Osteoblast (primary cell): Measurements from ENCODE around the gene NR2E3. TPM values are rescaled to one million over a fixed set of nuclear protein-coding genes. Genes with fewer than 3 reads are reported as not detected.
A peak's percentile ranks its signal among the peaks of the same experiment; 100 is the strongest.

ENCODE experiments used
- DNase-seq: peaks from one replicate; pipeline ENCODE4 v3.0.0; 2011; ENCODE audit warnings: low spot score, mixed read lengths; ENCODE audit not compliant: insufficient read length; ENCODE audit errors: missing footprints
- H2AFZ ChIP-seq: 2 replicates; pipeline ENCODE4 v1.6.0; 2011; ENCODE audit warnings: mild to moderate bottlenecking, low read length
- H3K27ac ChIP-seq: 2 replicates; pipeline ENCODE4 v1.5.1; 2011; ENCODE audit warnings: mild to moderate bottlenecking, low read depth, low read length, moderate library complexity
- H3K27me3 ChIP-seq: 2 replicates; pipeline ENCODE4 v1.6.0; 2012; ENCODE audit warnings: mild to moderate bottlenecking, control low read depth, inconsistent platforms, low read length, moderate library complexity; ENCODE audit not compliant: insufficient read depth
- H3K36me3 ChIP-seq: 2 replicates; pipeline ENCODE4 v1.5.1; 2011; ENCODE audit warnings: mild to moderate bottlenecking, low read length, control low read depth, moderate library complexity; ENCODE audit not compliant: insufficient read depth
- H3K4me1 ChIP-seq: 2 replicates; pipeline ENCODE4 v1.5.1; 2011; ENCODE audit warnings: mild to moderate bottlenecking, low read length, control low read depth, moderate library complexity; ENCODE audit not compliant: insufficient read depth
- H3K4me2 ChIP-seq: 2 replicates; pipeline ENCODE4 v1.6.0; 2011; ENCODE audit warnings: mild to moderate bottlenecking, low read length; ENCODE audit not compliant: insufficient read depth
- H3K4me3 ChIP-seq: fragments of 200-600 bp; sonication (generic); 3 replicates; pipeline ENCODE4 v1.5.1; 2012; ENCODE audit warnings: mild to moderate bottlenecking, low read length, inconsistent platforms; ENCODE audit not compliant: insufficient read depth
- H3K79me2 ChIP-seq: 2 replicates; pipeline ENCODE4 v1.6.0; 2012; ENCODE audit warnings: mild to moderate bottlenecking, low read length, control low read depth, inconsistent platforms; ENCODE audit not compliant: insufficient read depth
- H3K9me3 ChIP-seq: 2 replicates; pipeline ENCODE4 v1.5.1; 2011; ENCODE audit warnings: low read depth, low read length, control low read depth
- H4K20me1 ChIP-seq: 2 replicates; pipeline ENCODE4 v1.6.0; 2012; ENCODE audit warnings: mild to moderate bottlenecking, low read length, control low read depth; ENCODE audit not compliant: insufficient read depth
- total RNA-seq: library from RNA; depleted of rRNA; stranded (reverse); fragments of >200 nt; gene quantifications from 2 replicates; pipeline ENCODE4 v1.2.3, GENCODE V29; 2012
- TF ChIP-seq, protein P1 (sequence below): IDR thresholded peaks from 2 replicates; pipeline ENCODE4 v1.5.1; 2011; ENCODE audit warnings: mild to moderate bottlenecking, low read depth, low read length, moderate library complexity; ENCODE audit errors: extremely low read depth

The NR2E3 gene
- total RNA-seq, 1 donor = under 0.01 TPM

DNA sequence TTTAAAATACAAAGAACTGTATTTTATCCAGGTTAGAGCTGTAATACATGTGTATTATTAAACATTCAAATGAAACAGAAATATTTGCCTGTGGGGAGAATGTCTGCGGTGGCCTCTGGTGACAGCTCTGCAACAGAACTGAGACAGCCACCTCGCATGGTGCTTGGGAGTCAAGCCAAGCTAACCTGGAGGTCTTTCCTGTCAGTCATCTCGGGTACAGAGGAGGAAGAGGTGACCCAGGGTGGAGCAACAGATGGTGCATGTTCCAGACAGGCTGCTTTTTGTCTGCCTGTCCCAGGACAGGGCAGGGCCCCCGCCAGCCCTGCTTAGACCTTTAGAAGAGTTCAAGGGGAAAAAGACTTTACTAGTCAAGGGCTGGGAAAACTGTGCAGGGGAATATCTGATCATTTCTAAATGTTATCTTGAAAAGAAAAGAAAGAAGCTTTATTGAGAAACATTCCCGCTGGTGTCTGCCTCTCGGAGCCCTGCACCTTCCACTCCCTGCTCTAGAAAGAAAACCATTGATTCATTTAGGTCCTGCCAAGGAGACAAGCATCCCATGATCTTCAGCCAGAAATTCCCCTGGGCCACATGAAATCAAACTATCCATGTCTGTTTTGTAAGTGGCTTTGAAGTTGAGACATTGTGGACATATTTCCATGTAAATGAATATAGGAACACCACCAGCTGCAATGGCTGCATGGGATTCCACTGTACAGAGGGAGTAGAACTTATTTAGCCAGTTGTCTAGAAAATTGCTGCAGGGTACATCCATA, 5.5 kb upstream of the NR2E3 start:
- H3K4me2 ChIP-seq = no peak overlapping the region
- H3K9me3 ChIP-seq = no peaks in the 10 kb centered on the region
- H3K27me3 ChIP-seq = peaks cover 6% of the 10 kb centered on the region
- peak; percentile 77 for DNase-seq
- H3K36me3 ChIP-seq = no peaks in the 10 kb centered on the region
- TF ChIP-seq, protein P1, sequence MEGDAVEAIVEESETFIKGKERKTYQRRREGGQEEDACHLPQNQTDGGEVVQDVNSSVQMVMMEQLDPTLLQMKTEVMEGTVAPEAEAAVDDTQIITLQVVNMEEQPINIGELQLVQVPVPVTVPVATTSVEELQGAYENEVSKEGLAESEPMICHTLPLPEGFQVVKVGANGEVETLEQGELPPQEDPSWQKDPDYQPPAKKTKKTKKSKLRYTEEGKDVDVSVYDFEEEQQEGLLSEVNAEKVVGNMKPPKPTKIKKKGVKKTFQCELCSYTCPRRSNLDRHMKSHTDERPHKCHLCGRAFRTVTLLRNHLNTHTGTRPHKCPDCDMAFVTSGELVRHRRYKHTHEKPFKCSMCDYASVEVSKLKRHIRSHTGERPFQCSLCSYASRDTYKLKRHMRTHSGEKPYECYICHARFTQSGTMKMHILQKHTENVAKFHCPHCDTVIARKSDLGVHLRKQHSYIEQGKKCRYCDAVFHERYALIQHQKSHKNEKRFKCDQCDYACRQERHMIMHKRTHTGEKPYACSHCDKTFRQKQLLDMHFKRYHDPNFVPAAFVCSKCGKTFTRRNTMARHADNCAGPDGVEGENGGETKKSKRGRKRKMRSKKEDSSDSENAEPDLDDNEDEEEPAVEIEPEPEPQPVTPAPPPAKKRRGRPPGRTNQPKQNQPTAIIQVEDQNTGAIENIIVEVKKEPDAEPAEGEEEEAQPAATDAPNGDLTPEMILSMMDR = no peak
- H3K79me2 ChIP-seq = no peaks in the 10 kb centered on the region
- peaks cover 17% of the 10 kb centered on the region for H3K4me1 ChIP-seq
- H4K20me1 ChIP-seq = no peaks in the 10 kb centered on the region
- no peak overlapping the region for H3K4me3 ChIP-seq
- H3K27ac ChIP-seq = no peak overlapping the region
- H2AFZ ChIP-seq = no peak overlapping the region

DNA sequence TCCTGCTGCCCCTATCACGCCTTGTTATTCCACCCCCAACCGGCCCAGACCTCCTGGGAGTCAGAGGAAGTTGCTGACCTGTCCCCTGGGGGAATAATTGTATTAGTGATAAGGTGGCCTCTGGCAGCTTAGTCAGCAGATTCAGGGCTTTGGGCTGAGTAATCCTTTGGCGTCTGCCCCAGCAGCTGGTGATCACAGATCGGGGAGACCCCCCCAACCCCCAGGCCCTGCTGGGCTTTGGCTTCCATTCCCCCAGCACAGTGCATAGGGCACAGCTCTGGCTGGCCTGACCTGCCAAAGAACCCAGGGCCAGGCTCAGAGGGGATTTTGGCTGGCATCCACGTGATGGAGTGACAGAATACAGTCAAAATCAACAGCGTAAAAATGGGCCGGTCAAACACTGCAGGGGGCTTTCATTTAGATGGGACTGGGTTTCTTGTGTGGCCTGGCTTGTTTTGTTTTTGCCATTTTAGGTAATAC, 3.9 kb upstream of the NR2E3 start:
- Histone ChIP-seq H2AFZ (no peak overlapping the region), H3K4me3 (no peak overlapping the region), H3K79me2 (no peaks in the 10 kb centered on the region), H3K4me1 (peaks cover 14% of the 10 kb centered on the region), H3K4me2 (no peak overlapping the region), H3K27me3 (peaks cover 6% of the 10 kb centered on the region), H3K36me3 (no peaks in the 10 kb centered on the region), H3K9me3 (no peaks in the 10 kb centered on the region), H3K27ac (no peak overlapping the region), H4K20me1 (no peaks in the 10 kb centered on the region)
- peak; percentile 90 for DNase-seq
- TF ChIP-seq, protein P1 = no peak

- Histone ChIP-seq H3K27me3 (peaks cover 6% of the 10 kb centered on the region), H3K36me3 (no peaks in the 10 kb centered on the region), H2AFZ (no peak overlapping the region), H3K4me2 (no peak overlapping the region), H3K4me1 (peaks cover 14% of the 10 kb centered on the region), H4K20me1 (no peaks in the 10 kb centered on the region), H3K79me2 (no peaks in the 10 kb centered on the region), H3K9me3 (no peaks in the 10 kb centered on the region), H3K4me3 (no peak overlapping the region), H3K27ac (no peak overlapping the region)
- peak; percentile 68 for DNase-seq
- TF ChIP-seq, protein P1 = no peak
These were observed 3.2 kb upstream of the NR2E3 start for GRCh38 chr15:71807125-71807629.

- Histone ChIP-seq H3K9me3 (no peaks in the 10 kb centered on the region), H3K27me3 (peaks cover 6% of the 10 kb centered on the region), H3K27ac (no peak overlapping the region), H3K79me2 (no peaks in the 10 kb centered on the region), H3K4me3 (no peak overlapping the region), H3K4me1 (peaks cover 14% of the 10 kb centered on the region), H2AFZ (no peak overlapping the region), H3K36me3 (no peaks in the 10 kb centered on the region), H4K20me1 (no peaks in the 10 kb centered on the region), H3K4me2 (no peak overlapping the region)
- DNase-seq = peak; percentile 96
- TF ChIP-seq, protein P1 = no peak
These were observed 2.7 kb upstream of the NR2E3 start for GRCh38 chr15:71807691-71808091.
